Hepatocyte (in vitro differentiated cells): ENCODE measurements around the gene AP1S2.

Experiments
- CTCF ChIP-seq: fragments of 200-600 bp; sonication (generic); IDR thresholded peaks from 2 replicates; pipeline ENCODE4 v1.5.1; 2016; ENCODE audit warnings: antibody characterized with exemption, mild to moderate bottlenecking; ENCODE audit not compliant: poor library complexity
- EZH2phosphoT487 ChIP-seq: fragments of 200-600 bp; sonication (generic); IDR thresholded peaks from one replicate; pipeline ENCODE4 v1.6.1; 2018; ENCODE audit warnings: antibody characterized with exemption, mild to moderate bottlenecking, low read depth, moderate library complexity; ENCODE audit not compliant: unreplicated experiment, severe bottlenecking

GRCh38 chrX:15869695-15870094 lies 15.1 kb upstream of the AP1S2 start:
- TF ChIP-seq CTCF = no peak
- TF ChIP-seq EZH2phosphoT487 = no peak
